HG02642 (cell line): Measurements from ENCODE around the gene NUDT6.
"Not testable (repeated sequence)": the region's sequence is repeated elsewhere in the genome, so short reads cannot be mapped to it uniquely, and the experiment has no call there.

Source experiments
- ATAC-seq: cut with Tn5 transposase; IDR thresholded peaks from one replicate; pipeline ENCODE4 v1.9.1; 2021; ENCODE audit warnings: mild to moderate bottlenecking; ENCODE audit not compliant: unreplicated experiment, poor library complexity

NUDT6 gene

DNA sequence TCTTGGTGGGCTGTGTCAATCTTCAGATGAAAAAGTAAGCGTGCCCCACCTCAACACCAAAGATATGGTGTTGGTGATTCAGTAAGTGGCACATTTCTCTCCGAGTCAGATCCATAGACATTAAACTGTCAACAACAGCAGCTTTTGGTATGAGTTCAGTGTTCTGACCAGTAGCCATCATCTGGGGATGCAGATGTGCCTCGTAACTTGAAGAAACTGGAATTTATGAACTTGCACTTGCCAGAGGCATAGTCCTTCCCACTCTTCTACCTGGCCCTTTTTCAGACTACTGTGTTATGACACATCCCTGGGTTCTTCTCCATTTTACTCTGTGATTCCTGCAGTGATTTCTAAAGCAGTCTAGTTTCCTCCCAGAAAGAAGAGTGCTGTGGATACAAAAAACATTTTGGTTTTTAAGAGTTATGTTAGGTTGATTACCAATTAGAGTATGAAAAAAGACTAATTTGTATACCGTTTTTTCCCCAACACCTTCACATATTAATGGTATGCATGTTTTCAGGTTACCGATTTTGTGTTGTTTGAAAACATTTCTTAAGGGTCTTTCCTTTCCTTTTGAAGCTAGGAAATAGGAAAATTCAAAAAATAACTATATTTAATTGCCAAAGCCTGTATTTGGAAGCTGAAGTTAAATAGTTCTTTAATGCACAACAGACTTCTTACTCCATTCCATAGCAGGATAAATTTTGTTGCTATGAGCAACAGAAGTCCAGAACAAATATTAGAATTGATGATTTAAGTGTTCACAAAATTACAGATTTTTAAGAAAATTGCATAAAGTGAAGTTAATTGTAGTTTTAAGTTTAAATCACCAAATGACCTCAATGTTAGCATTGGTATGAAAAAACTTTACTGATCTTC lies 39.3 kb downstream of the NUDT6 start:
- ATAC-seq = no peak

DNA sequence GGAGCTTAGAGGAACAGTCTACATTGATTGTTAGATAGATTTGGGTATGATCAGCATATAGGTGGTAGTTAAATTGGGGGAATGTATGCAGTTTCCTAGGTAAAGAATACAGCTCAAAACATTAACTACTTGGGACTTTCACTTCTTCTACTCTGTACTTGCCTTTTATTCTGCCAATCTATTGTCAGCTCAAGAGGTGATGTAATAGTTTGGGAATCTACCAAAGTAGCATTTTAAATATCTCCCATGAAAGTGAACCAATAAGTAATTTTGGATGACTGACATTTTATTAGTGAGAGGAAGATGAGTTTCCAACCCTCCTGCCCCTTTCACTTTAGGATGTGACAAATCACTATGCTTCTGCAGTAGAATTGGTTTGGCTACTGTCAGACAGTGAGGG lies 43.4 kb downstream of the NUDT6 start:
- no peak for ATAC-seq

DNA sequence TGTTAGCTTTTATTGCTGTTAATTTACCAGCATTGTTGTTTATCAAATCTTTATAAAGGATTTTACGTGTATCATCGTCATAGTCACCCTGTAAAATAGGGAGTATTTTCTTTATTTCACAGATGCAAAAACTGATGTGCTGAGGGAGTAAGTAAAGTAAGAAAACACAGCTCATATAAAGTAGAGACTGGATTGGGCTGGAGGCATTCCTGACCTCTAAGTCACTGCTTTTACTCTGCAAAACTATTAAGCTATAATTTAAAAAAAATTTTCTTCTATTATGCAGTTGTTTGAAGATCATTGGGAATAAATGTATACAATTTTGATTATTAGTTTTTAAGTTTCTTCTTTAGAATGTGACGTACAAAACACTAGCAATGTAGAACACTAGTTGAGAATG lies 45.9 kb downstream of the NUDT6 start:
- no peak for ATAC-seq

DNA sequence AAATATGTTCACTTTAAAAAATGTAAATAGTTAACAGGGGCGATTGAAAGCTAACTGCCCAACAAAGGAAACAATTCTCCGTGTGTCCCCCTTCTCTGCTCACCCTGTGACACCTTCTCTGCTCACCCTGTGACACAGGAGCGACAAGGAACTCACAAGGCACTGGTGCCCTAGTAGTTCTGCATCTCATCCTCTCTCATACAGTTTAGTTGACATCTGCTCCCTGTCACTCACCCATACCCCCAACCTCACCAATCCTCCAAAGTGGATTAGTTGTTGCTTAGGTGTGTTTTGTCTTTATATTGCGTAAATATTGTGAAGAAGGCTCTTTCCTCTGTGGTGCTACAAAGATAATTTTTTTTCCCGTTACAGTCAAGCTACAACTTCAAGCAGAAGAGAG lies 46.4 kb downstream of the NUDT6 start:
- no peak for ATAC-seq

DNA sequence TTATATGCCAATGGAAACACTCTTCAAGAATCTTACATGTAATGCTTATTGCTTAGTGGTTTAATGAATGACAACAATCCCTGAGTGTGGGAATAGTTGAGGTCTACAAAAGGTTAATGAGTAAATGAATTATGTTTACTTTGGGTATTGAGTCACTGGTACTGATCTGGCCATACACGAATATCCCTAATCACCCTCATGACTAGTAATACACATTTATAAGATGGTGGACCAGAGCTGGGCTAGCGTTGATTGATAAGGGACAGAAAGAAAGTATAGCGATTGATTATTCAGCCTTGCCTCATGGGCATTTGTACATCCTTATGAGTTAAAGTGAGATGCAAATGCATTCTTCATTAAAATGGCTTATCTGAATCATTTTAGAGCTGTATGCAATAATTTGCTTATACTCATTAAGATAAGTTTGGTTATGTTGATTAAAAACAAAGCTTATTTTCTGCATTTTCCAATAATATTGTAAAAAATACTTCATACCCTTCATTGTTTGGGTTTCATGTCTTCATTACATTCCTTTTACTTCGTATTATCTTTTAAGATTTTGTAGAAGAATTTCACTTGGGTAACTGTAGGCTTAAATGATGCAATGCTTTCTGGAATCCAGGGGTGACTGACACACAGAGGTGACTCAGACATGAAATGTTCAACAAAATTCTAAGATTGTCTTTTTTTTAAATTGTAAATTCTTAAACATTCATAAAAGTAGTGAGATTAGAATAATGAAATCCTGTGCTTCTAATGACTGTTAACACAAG lies 48.4 kb downstream of the NUDT6 start:
- no peak for ATAC-seq

DNA sequence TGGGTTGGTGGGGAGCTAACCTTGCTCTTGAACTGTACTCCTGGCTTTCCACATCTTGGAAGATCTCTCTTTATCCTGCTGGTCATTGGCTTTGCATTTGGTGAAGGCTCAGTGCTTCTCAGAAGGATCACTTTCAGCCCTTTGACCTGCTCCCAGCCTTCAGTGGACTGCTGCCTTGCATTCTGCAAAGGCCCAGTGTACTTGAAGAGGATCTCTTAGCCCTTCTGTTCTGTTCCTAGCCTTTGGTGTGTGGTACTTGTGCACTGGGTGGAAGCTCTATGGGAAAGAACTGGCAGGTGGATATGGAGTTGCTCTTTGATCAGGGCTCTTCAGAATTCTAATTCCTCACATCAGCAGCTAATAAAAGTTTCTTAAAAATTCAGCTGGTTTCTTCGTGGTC lies 49.3 kb downstream of the NUDT6 start:
- ATAC-seq = no peak

DNA sequence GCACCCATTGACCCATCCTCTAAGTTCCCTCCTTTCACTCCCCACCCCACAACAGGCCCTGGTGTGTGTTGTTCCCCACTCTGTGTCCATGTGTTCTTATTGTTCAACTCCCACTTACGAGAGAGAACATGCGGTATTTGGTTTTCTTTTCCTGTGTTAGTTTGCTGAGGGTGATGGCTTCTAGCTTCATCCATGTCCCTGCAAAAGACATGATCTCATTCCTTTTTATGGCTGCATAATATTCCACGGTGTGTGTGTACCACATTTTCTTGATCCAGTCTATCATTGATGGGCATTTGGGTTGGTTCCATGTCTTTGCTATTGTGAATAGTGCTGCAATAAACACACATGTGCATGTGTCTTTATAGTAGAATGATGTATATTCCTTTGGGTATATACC lies 54.2 kb downstream of the NUDT6 start:
- not testable (repeated sequence) for ATAC-seq

DNA sequence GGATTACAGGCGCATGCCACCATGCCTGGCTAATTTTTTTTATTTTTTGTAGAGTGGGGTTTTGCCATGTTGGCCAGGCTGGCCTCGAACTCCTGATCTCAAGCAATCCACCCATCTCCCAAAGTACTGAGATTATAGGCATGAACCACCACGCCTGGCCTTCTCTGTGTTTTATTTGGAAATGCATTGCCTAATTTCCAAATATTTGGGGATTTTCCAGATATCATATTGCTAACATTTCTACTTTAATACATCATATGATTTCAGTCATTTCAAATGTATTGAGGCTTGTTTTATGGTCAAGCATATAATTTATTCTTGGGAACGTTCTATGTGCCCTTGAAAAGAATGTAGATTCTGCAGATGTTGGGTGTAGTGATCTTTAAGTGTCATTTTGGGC lies 57.0 kb downstream of the NUDT6 start:
- ATAC-seq = no peak

DNA sequence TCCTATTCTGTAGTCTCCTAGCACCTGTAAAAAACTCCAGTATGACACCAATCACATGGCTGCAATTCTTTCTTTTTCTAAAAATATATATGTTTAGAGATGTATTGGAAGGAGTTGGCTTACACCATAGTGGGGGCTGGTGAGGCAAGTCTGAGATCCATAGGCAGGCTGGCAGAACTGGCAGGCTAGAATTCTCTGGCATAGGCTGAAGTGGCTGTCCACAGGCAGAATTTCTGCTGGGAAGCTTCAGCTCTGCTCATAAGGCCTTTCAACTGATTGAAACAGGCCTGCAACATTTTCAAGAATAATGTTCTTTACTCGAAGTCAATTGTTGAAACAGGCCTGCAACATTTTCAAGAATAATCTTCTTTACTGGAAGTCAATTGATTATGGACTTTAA lies 58.8 kb downstream of the NUDT6 start:
- no peak for ATAC-seq

DNA sequence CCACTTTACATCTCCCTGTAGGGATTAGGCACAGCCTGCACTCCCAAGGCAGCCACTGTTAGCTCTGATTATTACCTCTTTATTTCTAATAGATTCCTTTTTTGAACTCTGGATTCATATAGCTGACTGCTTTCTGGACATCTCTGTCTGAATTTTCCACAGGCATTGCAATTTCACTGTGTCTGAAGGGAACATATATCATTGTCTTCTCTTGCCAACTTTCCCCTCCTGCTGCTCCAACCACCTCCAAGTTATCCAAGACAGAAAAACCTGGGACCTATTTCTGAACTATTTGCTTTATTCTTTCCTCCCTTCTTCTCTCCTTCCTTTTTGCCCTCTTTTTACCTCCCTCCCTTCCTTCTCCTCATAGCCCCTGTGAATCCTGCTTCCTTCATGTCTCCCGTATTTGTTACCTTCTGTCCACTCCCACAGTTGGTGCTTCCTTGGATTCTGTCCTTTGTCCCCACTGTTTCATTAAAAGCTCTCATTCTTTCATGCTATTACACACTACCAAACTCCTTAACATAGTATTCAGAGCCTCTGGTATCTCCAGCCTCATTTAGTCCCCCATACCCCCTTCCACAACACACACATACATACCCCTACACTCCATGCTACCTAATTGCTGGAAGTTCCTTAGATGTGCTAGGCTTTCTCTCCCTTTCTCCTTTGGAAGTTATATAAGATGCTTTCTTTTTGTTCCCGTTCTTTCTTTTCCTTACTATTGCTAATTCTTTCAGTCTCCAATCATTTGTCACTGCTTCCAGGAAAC lies 61.0 kb downstream of the NUDT6 start:
- no peak for ATAC-seq

DNA sequence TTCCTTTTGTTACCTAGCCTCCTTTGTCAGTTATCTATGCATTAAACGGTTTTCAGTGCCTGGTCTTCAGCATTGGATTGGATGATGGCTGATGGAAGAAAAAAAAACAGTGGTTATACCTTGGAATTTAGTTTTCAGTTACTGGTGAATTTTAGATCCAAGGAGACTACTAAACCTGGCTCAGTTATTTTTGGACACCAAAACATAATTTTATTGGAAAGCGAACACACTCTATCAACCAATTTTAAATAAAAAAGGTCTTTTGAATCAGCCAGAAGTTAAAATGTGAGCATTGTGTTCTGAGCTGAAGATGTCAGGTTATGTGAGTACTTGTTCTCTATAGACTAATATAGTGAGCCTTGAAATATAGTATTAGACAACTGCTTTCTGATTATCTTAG lies 63.7 kb downstream of the NUDT6 start:
- ATAC-seq = no peak

DNA sequence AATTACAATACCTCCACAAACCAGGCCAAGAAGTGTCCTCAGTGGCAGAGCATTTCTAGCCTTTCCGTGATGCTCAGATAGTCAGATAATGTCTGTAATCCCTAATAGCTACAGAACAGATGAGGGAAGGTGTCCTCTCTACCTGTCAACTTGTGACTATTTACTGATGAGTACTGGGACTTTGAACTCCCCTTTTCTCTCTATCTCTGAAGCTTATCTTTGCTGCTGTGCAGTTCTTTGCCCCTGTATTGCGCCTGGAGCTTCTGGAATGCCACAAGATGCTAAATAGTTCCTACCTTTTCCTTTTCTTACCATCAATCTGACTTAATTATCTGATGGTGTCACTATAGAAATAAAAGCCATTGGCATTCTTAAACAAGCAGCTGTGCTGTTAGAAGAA lies 65.2 kb downstream of the NUDT6 start:
- ATAC-seq = no peak

DNA sequence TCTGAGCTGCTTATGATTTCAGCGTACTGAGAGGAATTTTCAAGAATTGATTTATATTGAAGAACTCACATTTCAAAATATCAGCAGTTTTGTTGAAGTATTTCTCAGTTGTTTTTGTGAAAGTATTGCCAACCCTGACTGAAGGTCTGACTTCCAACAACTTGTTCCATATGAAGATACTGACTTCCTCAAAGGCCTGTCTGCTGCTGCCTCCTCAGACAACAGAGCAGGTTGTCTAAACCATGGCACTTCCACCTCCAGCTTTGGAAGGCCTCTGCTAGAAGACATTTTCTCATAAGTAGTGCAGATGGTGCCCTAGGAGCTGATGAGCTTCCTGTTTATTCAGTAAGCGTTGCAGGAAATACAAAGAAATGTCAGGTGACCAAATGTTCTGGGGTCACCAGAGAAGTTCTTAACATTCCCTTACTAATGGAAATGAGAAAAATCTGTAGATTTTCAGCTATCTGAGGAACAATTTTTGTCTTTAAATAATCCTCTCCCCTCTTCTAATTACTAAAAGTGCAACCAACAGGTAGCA lies 67.0 kb downstream of the NUDT6 start:
- ATAC-seq = no peak

DNA sequence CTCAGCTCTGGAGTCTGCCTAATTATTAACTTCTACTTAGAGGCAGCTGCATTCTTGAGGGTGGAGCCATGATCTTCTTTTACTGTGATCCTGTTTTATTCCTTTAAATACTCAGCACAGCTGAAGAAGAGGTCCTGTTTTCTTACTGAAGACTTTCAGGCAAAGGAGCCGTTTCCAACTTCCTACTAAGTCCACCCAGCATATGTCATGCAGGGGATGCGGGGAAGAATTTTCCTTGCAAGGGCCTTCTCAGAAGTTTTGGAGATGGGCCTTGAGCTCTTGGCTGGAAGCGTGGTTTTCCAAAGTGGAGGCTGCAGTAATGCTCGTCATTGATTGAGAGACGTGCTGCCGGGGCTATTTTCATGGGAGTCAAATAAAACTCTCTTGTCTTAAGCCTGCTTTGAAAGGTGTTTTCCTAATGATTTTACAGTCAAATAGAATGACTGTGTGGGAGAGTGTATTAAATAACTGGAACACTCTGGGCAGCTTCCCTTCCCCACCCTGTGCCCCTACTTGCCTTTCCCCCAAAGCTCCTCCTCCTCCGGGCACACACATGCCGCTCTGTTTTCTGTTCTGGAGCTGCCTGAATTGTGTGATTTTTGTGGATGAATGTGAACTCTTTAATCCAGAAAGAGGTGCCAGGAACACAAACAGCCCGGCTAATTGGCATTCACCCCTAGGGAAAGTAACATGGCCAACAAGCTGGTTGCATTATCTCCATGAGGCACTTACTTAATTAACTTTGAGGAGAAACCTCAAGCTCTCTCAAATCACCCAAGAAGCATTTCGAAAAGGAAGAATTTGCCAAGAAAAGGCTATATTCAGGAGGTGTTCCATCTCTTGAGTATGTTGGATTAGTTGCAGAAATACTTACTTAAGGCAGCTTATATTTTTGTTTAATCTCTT lies 67.7 kb downstream of the NUDT6 start:
- ATAC-seq = no peak

DNA sequence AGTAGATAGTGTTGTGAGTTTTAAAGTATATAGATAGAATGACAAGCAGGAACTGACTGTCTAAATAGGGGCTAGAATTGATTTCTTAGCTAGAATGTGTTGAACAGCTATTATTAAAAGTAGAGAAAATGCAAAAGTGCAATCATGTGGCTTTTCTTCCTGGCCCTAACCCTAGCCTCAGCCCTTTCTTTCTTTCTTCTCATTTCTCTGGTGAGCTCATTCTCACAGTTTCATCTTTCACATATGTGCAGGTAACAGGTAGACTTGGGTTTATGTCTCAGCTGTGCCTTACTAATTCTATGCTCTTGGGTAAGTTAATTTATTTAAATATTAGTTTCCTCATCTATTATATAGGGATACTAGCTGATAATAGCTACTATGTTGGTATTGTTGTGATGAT lies 70.8 kb downstream of the NUDT6 start:
- no peak for ATAC-seq

DNA sequence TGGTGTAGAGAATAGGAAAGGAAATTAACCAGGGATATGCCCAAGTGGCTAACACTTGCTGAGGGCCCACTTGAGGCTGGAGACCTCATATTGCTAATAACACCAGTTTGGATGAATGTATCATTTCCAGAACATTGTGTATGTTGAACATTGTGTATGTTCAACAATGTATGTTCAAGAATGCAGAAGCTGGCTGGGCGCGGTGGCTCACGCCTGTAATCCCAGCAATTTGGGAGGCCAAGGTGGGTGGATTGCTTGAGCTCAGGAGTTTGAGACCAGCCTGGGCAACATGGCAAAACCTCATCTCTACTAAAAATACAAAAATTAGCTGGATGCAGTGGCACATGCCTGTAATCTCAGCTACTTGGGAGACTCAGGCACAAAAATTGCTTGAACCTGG lies 72.6 kb downstream of the NUDT6 start:
- ATAC-seq = not testable (repeated sequence)

DNA sequence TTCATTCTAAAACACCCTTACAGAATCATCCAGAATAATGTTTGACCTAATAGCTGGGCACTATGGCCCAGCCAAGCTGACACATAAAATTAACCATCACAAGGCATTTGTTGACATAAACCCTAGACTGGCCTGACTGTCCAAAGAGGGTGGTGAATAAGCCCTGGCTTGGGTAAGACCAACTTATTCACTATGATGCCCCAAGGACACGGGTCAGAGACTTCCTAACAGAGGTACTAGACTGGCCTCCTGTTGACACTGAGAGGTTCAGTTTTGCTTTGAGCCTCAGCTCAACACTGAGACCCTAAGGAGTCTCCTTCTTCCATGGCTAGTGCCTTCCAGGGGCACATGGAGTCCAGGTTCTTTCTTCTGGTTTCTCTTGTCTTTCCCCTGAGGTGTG lies 74.5 kb downstream of the NUDT6 start:
- ATAC-seq = no peak

DNA sequence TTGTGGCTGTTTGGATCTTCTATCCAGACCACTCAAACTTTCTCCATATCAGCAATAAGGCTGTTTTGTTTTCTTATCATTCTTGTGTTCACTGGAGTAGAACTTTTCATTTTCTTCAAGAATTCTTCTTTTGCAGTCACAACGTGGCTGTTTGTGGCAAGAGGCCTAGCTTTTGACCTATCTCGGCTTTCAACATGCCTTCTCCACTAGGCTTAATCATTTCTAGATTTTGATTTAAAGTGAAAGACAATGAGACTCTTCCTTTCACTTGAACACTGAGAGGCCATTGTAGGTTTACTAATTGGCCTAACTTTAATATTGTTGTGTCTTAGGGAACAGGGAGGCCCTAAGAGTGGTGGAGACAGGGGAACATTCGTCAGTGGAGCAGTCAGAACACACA lies 76.6 kb downstream of the NUDT6 start:
- ATAC-seq = no peak

DNA sequence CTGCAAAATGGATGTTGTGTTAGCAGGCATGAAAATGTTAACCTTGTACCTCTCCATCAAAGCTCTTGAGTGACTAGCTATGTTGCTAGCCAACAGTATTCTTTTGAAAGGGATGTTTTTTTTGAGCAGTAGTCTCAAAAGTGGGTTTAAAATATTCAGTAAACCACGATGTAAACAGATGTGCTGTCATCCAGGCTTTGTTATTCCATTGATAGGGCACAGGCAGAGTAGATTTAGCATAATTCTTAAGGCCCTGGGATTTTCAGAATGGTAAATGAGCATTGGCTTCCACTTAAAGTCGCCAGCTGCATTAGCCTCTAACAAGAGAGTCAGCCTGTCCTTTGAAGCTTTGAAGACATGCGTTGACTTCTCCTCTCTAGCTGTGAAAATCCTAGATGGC lies 77.3 kb downstream of the NUDT6 start:
- no peak for ATAC-seq

DNA sequence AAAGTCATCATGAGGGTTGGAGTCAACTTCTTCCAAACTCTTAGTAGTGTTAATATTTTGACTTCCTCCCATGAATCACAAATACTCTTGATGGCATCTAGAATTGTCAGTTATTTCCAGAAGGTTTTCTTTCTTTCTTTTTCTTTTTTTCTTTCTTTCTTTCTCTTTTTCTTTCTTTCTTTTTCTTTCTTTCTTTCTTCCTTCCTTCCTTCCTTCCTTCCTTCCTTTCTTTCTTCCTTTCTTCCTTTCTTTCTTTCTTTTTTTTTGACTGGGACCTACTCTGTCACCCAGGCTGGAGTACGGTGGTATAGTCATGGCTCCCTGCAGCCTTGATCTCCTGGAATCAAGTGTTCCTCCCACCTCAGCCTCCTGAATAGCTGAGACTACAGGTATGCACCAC lies 78.0 kb downstream of the NUDT6 start:
- ATAC-seq = not testable (repeated sequence)
